Thyroid gland (tissue), 4 donors: ENCODE results near the gene TAPBPL.

ENCODE experiments used
- CTCF ChIP-seq, 6 experiments: fragments of 200-600 bp in 3 of 6; fragments of 450-650 bp in 3 of 6; sonication (generic) in 3 of 6; IDR thresholded peaks; one replicate each; pipeline ENCODE4 v1.5.1; 2016 to 2019; ENCODE audit warnings: antibody characterized with exemption in 6 of 6, mild to moderate bottlenecking in 2 of 6, inconsistent platforms in 1 of 6, moderate library complexity in 1 of 6
- POLR2A ChIP-seq, 2 donors: fragments of 450-650 bp; IDR thresholded peaks; one replicate each; pipeline ENCODE4 v1.6.1; 2017; ENCODE audit warnings: antibody characterized with exemption in 2 of 2, mild to moderate bottlenecking in 2 of 2, moderate library complexity in 1 of 2

GRCh38 chr12:6494968-6495367, 43.1 kb downstream of the TAPBPL start:
- TF ChIP-seq POLR2A (IDR thresholded peaks at IDR 0.05) (no peak), CTCF (IDR thresholded peaks at IDR 0.05) (no peak)
